ENCODE data around the gene CRIP2. TPM values are rescaled to one million over a fixed set of nuclear protein-coding genes. Genes with fewer than 3 reads are reported as not detected.

CRIP2 gene
- total RNA-seq, 1 donor: 8.6 TPM

GRCh38 chr14:105460116-105460515, 14.5 kb upstream of the CRIP2 start:
- TF ChIP-seq CTCF (IDR thresholded peaks at IDR 0.05; ENCODE audit: insufficient read depth, low read depth, low read length): no peak

GRCh38 chr14:105460616-105461015, 14.0 kb upstream of the CRIP2 start:
- TF ChIP-seq CTCF (IDR thresholded peaks at IDR 0.05; ENCODE audit: insufficient read depth, low read depth, low read length): no peak
- H3K4me3 ChIP-seq (ENCODE audit: low read depth, low read length): no peak overlapping the region
- no peak for DNase-seq (ENCODE audit: low read depth)

More at GRCh38 chr14:105460116-105460515, 14.5 kb upstream of the CRIP2 start:
- no peak for DNase-seq (ENCODE audit: low read depth)
- no peak overlapping the region for H3K4me3 ChIP-seq (ENCODE audit: low read depth, low read length)

GRCh38 chr14:105461903-105462302, 12.7 kb upstream of the CRIP2 start:
- no peak overlapping the region for H3K4me3 ChIP-seq (ENCODE audit: low read depth, low read length)
- no peak for DNase-seq (ENCODE audit: low read depth)
- TF ChIP-seq CTCF (IDR thresholded peaks at IDR 0.05; ENCODE audit: insufficient read depth, low read depth, low read length): no peak

- H3K4me3 ChIP-seq (ENCODE audit: low read depth, low read length): no peak overlapping the region
- DNase-seq (ENCODE audit: low read depth): no peak
- TF ChIP-seq CTCF (IDR thresholded peaks at IDR 0.05; ENCODE audit: insufficient read depth, low read depth, low read length): no peak
Observed at GRCh38 chr14:105464501-105464900, 10.1 kb upstream of the CRIP2 start.

- DNase-seq (ENCODE audit: low read depth): no peak
- no peak overlapping the region for H3K4me3 ChIP-seq (ENCODE audit: low read depth, low read length)
- TF ChIP-seq CTCF (IDR thresholded peaks at IDR 0.05; ENCODE audit: insufficient read depth, low read depth, low read length): no peak
Observed at GRCh38 chr14:105465209-105466031, 9.2 kb upstream of the CRIP2 start.

GRCh38 chr14:105466531-105467248, 7.9 kb upstream of the CRIP2 start:
- TF ChIP-seq CTCF (IDR thresholded peaks at IDR 0.05; ENCODE audit: insufficient read depth, low read depth, low read length): no peak
- DNase-seq (ENCODE audit: low read depth): no peak
- H3K4me3 ChIP-seq (ENCODE audit: low read depth, low read length): no peak overlapping the region

All from fibroblast of villous mesenchyme (primary cell).